CD4-positive, alpha-beta T cell (primary cell): ENCODE data around the gene PAPPA. TPM values are rescaled to one million over a fixed set of nuclear protein-coding genes. Genes with fewer than 3 reads are reported as not detected.

Experiments
- ATAC-seq: fragments of 200-7000 bp; cut with Tn5 transposase; one replicate; pipeline ENCODE4 v1.10.0; 2022; ENCODE audit warnings: mild to moderate bottlenecking; ENCODE audit not compliant: poor library complexity
- CTCF ChIA-PET: fragments of 350-600 bp; sonication (Branson Sonifier 250); formaldehyde crosslinking; loops from one replicate; lab custom pipeline; 2021; ENCODE audit warnings: antibody characterized with exemption, inconsistent platforms; lab: Charles Lee
- POLR2A ChIA-PET: fragments of 350-600 bp; sonication (Branson Sonifier 250); formaldehyde crosslinking; loops from one replicate; lab custom pipeline; 2021; ENCODE audit warnings: antibody characterized with exemption, inconsistent platforms; lab: Charles Lee
- DNase-seq, 14 experiments: peaks; one replicate each; pipeline ENCODE4 v3.0.0-alpha.2; 2013 to 2020; ENCODE audit warnings: mixed read lengths in 2 of 14
- H3K27ac ChIP-seq, 2 donors: one replicate each; pipeline versions ENCODE4 v1.5.1 to v1.7.0; 2013; ENCODE audit warnings: low read length in 2 of 2, low read depth in 1 of 2, mild to moderate bottlenecking in 1 of 2
- H3K27me3 ChIP-seq, 2 experiments: 1 replicate in 1 of 2; 2 replicates in 1 of 2; pipeline versions ENCODE4 v1.6.1 to v1.7.0; 2013; ENCODE audit warnings: low read length in 2 of 2, control low read depth in 1 of 2, mild to moderate bottlenecking in 1 of 2, moderate library complexity in 1 of 2; ENCODE audit not compliant: insufficient read depth in 2 of 2, control insufficient read depth in 1 of 2
- H3K36me3 ChIP-seq: one replicate; pipeline ENCODE4 v1.6.1; 2013; ENCODE audit warnings: low read length, control low read depth; ENCODE audit not compliant: insufficient read depth
- H3K4me1 ChIP-seq: one replicate; pipeline ENCODE4 v1.6.1; 2013; ENCODE audit warnings: low read length, control low read depth; ENCODE audit not compliant: insufficient read depth
- H3K4me3 ChIP-seq: one replicate; pipeline ENCODE4 v1.5.1; 2013; ENCODE audit warnings: mild to moderate bottlenecking, low read length, moderate library complexity
- H3K9me3 ChIP-seq, 2 experiments: 1 replicate in 1 of 2; 2 replicates in 1 of 2; pipeline versions ENCODE4 v1.6.1 to v1.7.0; 2013; ENCODE audit warnings: low read length in 2 of 2, mild to moderate bottlenecking in 2 of 2, control low read depth in 1 of 2, moderate library complexity in 1 of 2; ENCODE audit not compliant: control insufficient read depth in 1 of 2, insufficient read depth in 1 of 2
- H3K27ac Mint-ChIP-seq: one replicate; pipeline ENCODE4 v1.8.0; 2020; ENCODE audit warnings: mixed read lengths
- H3K27me3 Mint-ChIP-seq: one replicate; pipeline ENCODE4 v1.8.0; 2021; ENCODE audit warnings: mixed read lengths
- H3K36me3 Mint-ChIP-seq: one replicate; pipeline ENCODE4 v1.8.0; 2021; ENCODE audit warnings: low read depth, mixed read lengths
- H3K4me1 Mint-ChIP-seq: one replicate; pipeline ENCODE4 v1.8.0; 2021; ENCODE audit warnings: low read depth, mixed read lengths
- H3K4me3 Mint-ChIP-seq: one replicate; pipeline ENCODE4 v1.8.0; 2020; ENCODE audit warnings: mild to moderate bottlenecking, mixed read lengths
- H3K9me3 Mint-ChIP-seq: one replicate; pipeline ENCODE4 v1.8.0; 2020; ENCODE audit warnings: mixed read lengths
- CTCF ChIP-seq: fragments of 200-600 bp; IDR thresholded peaks from one replicate; pipeline ENCODE4 v1.8.0; 2022; ENCODE audit warnings: antibody characterized with exemption, mild to moderate bottlenecking
- intact Hi-C, 2 experiments: fragments of 100-400 bp; cut with DNase I in 1 of 2; cut with micrococcal nuclease in 1 of 2; formaldehyde crosslinking; loops; one replicate each; pipeline versions ENCODE4 v1.15.1 to v1.9.0; 2023 to 2025; cut with DNase I, micrococcal nuclease
- total RNA-seq, 174 experiments: library from RNA in 2 of 174; stranded (reverse) in 2 of 174; gene quantifications; one replicate each; pipeline ENCODE4 v1.2.3 and lab custom pipeline; 2021 to 2026

Gene PAPPA
- total RNA-seq, 2 experiments from 2014 or later: 0.03 TPM; not detected in 1

GRCh38 chr9:116387934-116388698 is 234.5 kb downstream of the PAPPA start:
- no peaks in the 10 kb centered on the region for H3K27me3 Mint-ChIP-seq
- ATAC-seq (no peak), DNase-seq (no peak)
- no peaks in the 10 kb centered on the region for H3K4me1 Mint-ChIP-seq
- intact Hi-C loops: no loop called here
- H3K27ac ChIP-seq: no peak overlapping the region
- no peak overlapping the region for H3K4me3 Mint-ChIP-seq
- H3K27ac Mint-ChIP-seq: no peak overlapping the region
- ChIA-PET CTCF (no interaction called here), POLR2A (no interaction called here)
- no peaks in the 10 kb centered on the region for H3K36me3 ChIP-seq
- H3K36me3 Mint-ChIP-seq: no peaks in the 10 kb centered on the region
- no peaks in the 10 kb centered on the region for H3K9me3 Mint-ChIP-seq
- no peaks in the 10 kb centered on the region for H3K27me3 ChIP-seq
- H3K4me1 ChIP-seq: no peaks in the 10 kb centered on the region
- H3K9me3 ChIP-seq: no peaks in the 10 kb centered on the region
- TF ChIP-seq CTCF: no peak
- no peak overlapping the region for H3K4me3 ChIP-seq

GRCh38 chr9:116389541-116390302 is 236.1 kb downstream of the PAPPA start:
- ATAC-seq (no peak), DNase-seq (no peak)
- Histone ChIP-seq H3K27ac (no peak overlapping the region), H3K36me3 (no peaks in the 10 kb centered on the region), H3K4me3 (no peak overlapping the region), H3K9me3 (no peaks in the 10 kb centered on the region), H3K4me1 (no peaks in the 10 kb centered on the region), H3K27me3 (no peaks in the 10 kb centered on the region)
- ChIA-PET POLR2A (no interaction called here), CTCF (no interaction called here)
- no peak overlapping the region for H3K4me3 Mint-ChIP-seq
- no peak overlapping the region for H3K27ac Mint-ChIP-seq
- no peak for TF ChIP-seq CTCF
- H3K27me3 Mint-ChIP-seq: no peaks in the 10 kb centered on the region
- intact Hi-C loops: no loop called here
- H3K4me1 Mint-ChIP-seq: no peaks in the 10 kb centered on the region
- no peaks in the 10 kb centered on the region for H3K36me3 Mint-ChIP-seq
- peaks cover 2% of the 10 kb centered on the region for H3K9me3 Mint-ChIP-seq

- ATAC-seq (no peak), DNase-seq (no peak)
- H3K4me1 ChIP-seq: no peaks in the 10 kb centered on the region
- Mint-ChIP-seq H3K4me1 (no peaks in the 10 kb centered on the region), H3K9me3 (peaks cover 2% of the 10 kb centered on the region), H3K27ac (no peak overlapping the region), H3K27me3 (no peaks in the 10 kb centered on the region), H3K36me3 (no peaks in the 10 kb centered on the region), H3K4me3 (no peak overlapping the region)
- POLR2A ChIA-PET: no interaction called here
- no peak overlapping the region for H3K4me3 ChIP-seq
- no peaks in the 10 kb centered on the region for H3K27me3 ChIP-seq
- no peaks in the 10 kb centered on the region for H3K9me3 ChIP-seq
- intact Hi-C loops: no loop called here
- H3K36me3 ChIP-seq: no peaks in the 10 kb centered on the region
- no peak for TF ChIP-seq CTCF
- H3K27ac ChIP-seq: no peak overlapping the region
- CTCF ChIA-PET: no interaction called here
Observed at GRCh38 chr9:116390303-116391228, 237.0 kb downstream of the PAPPA start.
